Esophagus muscularis mucosa (tissue), 3 donors: ENCODE results near the gene CCL3.

ENCODE experiments used
- CTCF ChIP-seq, 3 experiments: fragments of 200-600 bp in 2 of 3; fragments of 450-650 bp in 1 of 3; sonication (generic) in 2 of 3; IDR thresholded peaks; one replicate each; pipeline ENCODE4 v1.5.1; 2017 to 2019; ENCODE audit warnings: antibody characterized with exemption in 3 of 3, mild to moderate bottlenecking in 2 of 3, moderate library complexity in 1 of 3
- POLR2A ChIP-seq: fragments of 450-650 bp; IDR thresholded peaks from one replicate; pipeline ENCODE4 v1.6.1; 2017; ENCODE audit warnings: antibody characterized with exemption, moderate library complexity, mild to moderate bottlenecking, low read depth
- POLR2AphosphoS5 ChIP-seq, 2 donors: sonication (generic); formaldehyde crosslinking; IDR thresholded peaks; one replicate each; pipeline ENCODE4 v1.6.1; 2017; ENCODE audit warnings: antibody characterized with exemption in 2 of 2

DNA sequence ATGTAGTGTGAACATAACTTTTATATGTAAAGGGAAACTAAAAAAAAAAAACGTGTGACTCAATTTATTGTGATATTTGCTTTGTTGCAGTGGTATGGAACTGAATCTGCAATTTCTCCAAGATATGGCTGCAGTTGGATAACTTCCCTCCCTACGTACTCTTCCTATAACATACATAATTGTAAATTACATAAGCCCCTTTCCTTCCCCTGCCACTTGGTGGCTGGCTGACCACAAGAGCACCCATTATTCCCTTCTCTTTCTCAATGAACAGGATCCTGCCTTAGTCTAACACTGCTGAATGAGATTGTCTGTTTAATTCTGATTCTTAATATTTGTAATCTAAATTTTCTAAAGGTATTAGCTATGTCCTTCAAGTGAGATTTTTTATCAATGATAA, 41.5 kb upstream of the CCL3 start:
- TF ChIP-seq POLR2AphosphoS5 (IDR thresholded peaks at IDR 0.05), result no peak
- TF ChIP-seq CTCF (IDR thresholded peaks at IDR 0.05), result no peak
- TF ChIP-seq POLR2A, result no peak
